GM10248 (cell line): ENCODE data around the gene F5.
"Not testable (repeated sequence)": the region's sequence is repeated elsewhere in the genome, so short reads cannot be mapped to it uniquely, and the experiment has no call there.

Experiments used
- CTCF ChIA-PET: fragments of 300-600 bp; sonication (Branson Sonifier 250); formaldehyde crosslinking; extraction: SDS; loops from one replicate; lab custom pipeline; 2021; ENCODE audit warnings: antibody characterized with exemption; lab: Yijun Ruan, JAX
- POLR2A ChIA-PET: fragments of 350-650 bp; sonication (Branson Sonifier 250); formaldehyde crosslinking; extraction: SDS; loops from one replicate; lab custom pipeline; 2020; ENCODE audit warnings: antibody characterized with exemption; lab: Yijun Ruan, JAX
- DNase-seq: peaks from one replicate; pipeline ENCODE4 v3.0.0; 2012; ENCODE audit errors: extremely low spot score
- TF ChIP-seq, protein P1 (sequence below): IDR thresholded peaks from 2 replicates; pipeline ENCODE4 v1.5.1; 2012; ENCODE audit warnings: mild to moderate bottlenecking, low read depth; ENCODE audit errors: extremely low read depth, missing control alignments, control extremely low read depth

The F5 gene

GRCh38 chr1:169545472-169545871 is 40.8 kb downstream of the F5 start:
- CTCF ChIA-PET: interaction anchor here (0.7 to 2.6 kb wide), 9 partner anchors 9 to 1202 kb away, joined by 3 to 21 read pairs (median 4); no protein-coding TSS in a partner anchor
- TF ChIP-seq, protein P1, sequence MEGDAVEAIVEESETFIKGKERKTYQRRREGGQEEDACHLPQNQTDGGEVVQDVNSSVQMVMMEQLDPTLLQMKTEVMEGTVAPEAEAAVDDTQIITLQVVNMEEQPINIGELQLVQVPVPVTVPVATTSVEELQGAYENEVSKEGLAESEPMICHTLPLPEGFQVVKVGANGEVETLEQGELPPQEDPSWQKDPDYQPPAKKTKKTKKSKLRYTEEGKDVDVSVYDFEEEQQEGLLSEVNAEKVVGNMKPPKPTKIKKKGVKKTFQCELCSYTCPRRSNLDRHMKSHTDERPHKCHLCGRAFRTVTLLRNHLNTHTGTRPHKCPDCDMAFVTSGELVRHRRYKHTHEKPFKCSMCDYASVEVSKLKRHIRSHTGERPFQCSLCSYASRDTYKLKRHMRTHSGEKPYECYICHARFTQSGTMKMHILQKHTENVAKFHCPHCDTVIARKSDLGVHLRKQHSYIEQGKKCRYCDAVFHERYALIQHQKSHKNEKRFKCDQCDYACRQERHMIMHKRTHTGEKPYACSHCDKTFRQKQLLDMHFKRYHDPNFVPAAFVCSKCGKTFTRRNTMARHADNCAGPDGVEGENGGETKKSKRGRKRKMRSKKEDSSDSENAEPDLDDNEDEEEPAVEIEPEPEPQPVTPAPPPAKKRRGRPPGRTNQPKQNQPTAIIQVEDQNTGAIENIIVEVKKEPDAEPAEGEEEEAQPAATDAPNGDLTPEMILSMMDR: no peak
- POLR2A ChIA-PET: no interaction called here
- DNase-seq: no peak

- no peak for DNase-seq
- TF ChIP-seq, protein P1: no peak
- CTCF ChIA-PET: interaction anchor here (1.2 to 4.3 kb wide), 2 partner anchors 8 to 9 kb away, joined by 3 to 14 read pairs; no protein-coding TSS in a partner anchor
- POLR2A ChIA-PET: no interaction called here
These were observed 47.0 kb downstream of the F5 start for GRCh38 chr1:169538998-169539871.

- ChIA-PET CTCF (interaction anchor here (4.3 kb wide), 1 partner anchor 13 kb away, joined by 14 read pairs; no protein-coding TSS in a partner anchor), POLR2A (no interaction called here)
- DNase-seq: no peak
- TF ChIP-seq, protein P1: no peak
These were observed 51.6 kb downstream of the F5 start for GRCh38 chr1:169534653-169535052.

GRCh38 chr1:169533528-169534190 is 52.6 kb downstream of the F5 start:
- CTCF ChIA-PET, DNase-seq, POLR2A ChIA-PET: not testable (repeated sequence)

DNA sequence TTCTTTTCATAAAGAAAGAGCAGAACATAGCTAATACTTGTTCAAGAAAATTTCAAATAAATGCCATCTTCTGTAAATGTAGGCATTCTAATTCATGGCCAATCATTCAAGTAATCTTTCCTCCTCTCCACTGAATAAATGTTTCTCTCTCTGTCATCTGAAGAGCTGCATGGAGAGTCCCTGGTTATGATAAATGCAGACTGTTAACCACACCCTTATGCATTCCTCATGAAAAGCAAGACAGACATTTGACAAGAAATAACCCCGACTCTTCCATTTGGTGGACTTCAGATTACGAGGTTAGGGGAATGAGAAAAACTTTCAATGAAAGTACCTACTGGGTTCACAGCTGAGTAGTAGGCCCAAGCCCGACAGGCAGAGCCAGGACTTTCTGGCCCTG is 55.8 kb downstream of the F5 start:
- ChIA-PET CTCF (interaction anchor here (0.9 to 1.6 kb wide), 3 partner anchors 9 to 16 kb away, joined by 3 to 5 read pairs (median 3); no protein-coding TSS in a partner anchor), POLR2A (no interaction called here)
- TF ChIP-seq, protein P1: no peak
- no peak for DNase-seq

- CTCF ChIA-PET: interaction anchor here (1.0 to 1.3 kb wide), 3 partner anchors 16 to 18 kb away, joined by 3 to 4 read pairs (median 3); no protein-coding TSS in a partner anchor
- POLR2A ChIA-PET: no interaction called here
- DNase-seq: no peak
- TF ChIP-seq, protein P1: no peak
These were observed 57.1 kb downstream of the F5 start for GRCh38 chr1:169529068-169529642.
